ENCODE measurements around the gene GFY.

Gene GFY

DNA sequence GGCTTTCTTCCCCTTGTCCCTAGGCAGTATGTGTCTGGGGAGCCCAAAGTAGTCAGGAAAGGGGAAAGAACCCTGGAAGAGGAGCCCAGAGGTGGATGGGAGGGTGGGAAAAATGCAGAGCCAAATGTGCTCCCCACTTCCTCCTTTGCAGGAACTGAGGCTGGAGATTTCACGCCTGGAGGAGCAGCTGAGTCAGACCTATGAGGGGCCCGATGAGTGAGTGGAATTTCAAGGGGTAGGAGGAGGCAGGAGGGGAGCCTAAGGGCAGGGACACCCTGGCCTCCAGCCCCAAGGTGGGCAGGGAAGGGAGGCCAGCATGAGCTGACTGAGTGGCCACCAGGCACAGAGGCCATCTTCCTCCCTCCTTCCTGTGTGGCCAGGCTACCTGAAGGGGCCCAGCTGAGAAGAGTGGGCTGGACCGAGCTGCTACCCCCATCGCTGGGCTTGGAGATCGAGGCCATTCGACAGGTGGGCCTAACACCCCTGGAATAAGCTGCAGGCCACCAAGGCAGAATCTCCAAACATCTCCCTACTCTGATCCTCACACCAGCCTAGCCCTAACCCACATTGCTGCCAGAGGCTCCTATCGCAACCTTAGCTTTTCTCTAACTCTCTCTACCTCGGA lies 16.3 kb upstream of the GFY start:
- DNase-seq (ENCODE audit: low read depth): no peak

DNA sequence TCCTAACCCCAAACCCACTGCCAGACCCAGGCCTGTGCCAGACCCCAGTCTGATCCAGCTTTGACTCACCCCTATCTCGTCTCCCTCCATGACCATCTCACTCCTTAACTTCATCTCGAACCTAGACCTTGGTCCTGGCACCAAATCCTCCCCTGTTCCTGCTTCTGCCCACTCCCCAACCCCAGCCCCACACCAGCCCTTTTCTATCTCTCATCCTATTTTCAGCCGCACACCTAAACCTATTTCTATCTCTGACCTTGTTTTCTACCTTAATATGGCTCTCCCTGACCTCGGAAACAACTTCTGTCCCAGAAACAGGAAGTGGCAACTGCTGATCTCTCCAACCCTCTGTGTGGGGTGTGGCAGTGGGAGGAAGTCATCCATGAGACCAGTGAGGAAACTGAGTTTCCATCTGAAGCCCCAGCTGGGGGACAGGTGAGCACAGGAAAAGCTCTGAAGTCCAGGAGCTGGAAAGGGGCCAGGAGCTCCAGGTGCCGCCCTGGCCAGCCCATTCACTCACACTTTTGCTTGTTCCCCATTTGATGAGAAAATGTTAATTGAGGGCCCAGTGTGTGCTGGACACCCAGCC lies 15.7 kb upstream of the GFY start:
- no peak for DNase-seq (ENCODE audit: low read depth)

DNA sequence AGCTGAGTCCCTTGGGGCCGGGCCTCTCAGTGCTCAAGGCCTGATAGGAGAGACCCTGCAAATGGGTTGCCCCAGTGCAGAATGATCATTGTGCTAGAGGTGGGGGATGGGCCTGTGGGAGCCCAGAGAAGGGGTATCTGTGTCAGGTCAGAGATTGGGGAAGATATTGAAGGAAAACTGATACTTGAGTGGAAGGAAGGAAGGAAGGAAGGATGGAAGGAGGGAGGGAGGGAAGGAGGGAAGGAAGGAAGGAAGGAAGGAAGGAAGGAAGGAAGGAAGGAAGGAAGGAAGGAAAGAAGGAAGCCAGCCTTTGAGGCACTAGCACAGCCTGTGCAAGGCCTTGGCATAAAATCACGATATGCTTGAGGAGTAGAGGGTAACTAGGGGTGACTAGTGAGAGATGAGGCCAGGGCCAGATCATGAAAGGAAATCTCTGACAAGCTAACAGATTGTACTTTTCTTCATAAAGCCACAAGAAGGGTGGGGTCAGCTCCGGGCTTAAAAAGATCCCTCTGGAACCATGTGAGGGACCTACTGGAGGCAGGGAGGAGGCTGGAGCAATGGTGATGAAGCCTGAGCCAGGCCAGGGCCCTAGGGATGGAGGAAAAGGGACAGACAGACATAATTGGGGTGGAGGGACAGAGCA lies 13.4 kb upstream of the GFY start:
- no peak for DNase-seq (ENCODE audit: low read depth)

DNA sequence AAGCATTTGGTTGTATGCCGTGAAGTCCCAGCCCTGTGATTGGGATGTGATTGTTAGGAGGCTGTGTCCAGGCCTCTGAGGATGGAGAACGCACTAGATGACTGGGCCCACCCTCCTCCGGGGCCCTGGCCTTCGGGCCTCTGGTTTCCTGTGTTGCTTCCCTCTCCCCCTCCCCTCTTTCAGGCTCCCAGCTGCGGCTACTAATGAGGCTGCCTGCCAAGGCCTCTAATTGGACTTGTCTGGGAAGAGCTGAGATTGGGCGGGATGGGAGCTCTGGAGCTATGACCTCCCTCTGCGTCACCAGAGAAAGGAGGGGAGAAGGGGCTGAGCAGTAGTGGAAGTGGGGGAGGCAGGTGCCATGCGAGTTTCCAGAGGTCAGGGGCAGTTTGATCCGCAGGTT lies 11.8 kb upstream of the GFY start:
- no peak for DNase-seq (ENCODE audit: low read depth)

DNA sequence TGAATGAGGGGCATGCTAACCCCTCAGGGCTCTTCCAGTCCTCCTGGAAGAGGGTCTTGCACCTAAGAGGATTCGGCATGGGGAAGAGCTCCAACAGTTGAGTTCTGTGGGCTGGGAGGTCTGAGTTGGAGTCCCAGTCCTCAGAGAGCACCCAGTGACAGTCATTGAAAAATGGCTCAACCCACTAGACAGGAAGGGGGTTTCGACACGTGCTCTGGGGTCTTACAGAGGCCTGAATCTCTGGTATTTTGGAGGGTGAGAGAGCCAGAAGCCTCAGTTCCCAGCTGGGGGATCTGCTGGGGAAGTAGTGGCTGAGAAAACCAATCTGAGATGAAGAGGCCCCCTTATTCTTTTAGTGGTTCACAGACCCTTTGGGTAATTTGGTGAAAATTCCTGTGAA lies 10.9 kb upstream of the GFY start:
- no peak for DNase-seq (ENCODE audit: low read depth)

DNA sequence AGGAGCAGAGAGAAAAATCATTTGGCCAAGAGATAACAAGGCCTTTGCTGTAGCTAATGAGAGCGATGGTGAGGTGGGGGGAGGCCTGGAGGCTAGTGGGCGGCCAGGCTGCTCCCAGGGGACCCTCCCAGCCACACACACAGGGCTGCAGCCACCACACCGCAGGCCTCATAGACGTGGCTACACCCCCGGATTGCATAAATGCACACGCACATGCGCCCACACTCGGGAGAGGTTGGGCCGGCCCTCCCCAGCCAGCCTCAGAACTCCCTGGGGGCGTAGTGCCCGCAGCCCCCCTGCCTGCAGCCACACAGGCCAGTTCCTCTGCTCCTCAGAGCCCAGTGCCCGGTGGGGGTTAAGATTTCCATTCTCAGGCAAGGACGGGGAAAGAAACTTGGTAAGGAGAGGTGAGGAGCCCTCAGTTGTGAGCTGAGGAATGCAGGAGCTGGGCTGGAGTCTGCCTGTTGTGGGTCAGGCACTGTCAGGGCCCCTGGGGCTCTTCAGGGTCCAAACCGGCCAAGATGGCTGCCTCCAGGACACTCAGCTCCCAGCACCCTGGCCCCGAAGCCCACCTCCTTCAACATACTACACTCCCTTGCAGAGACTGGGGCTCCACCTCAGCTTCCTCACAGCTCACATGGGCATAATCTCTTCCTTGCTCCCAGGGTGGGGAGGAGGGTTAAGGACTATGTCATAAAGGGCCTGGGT lies 9.9 kb upstream of the GFY start:
- no peak for DNase-seq (ENCODE audit: low read depth)

DNA sequence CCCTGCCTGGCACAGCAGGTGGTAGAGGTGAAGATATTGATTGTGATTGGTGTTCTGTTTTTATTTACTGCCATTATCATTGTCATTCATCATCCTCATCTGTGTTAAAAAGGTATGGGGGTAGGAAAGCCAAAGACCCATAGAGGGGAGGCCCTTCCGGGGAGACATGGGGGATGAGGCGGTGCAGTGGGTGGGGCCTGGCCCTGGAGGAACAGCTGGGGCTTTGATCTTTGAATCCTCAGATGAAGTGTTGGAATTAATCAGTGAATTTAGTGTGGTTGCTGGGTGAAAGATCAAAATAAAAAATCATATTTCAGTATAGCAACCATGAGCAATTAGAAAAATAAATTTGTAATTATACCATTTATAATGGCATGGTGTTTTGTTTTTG lies 9.4 kb upstream of the GFY start:
- no peak for DNase-seq (ENCODE audit: low read depth)

DNA sequence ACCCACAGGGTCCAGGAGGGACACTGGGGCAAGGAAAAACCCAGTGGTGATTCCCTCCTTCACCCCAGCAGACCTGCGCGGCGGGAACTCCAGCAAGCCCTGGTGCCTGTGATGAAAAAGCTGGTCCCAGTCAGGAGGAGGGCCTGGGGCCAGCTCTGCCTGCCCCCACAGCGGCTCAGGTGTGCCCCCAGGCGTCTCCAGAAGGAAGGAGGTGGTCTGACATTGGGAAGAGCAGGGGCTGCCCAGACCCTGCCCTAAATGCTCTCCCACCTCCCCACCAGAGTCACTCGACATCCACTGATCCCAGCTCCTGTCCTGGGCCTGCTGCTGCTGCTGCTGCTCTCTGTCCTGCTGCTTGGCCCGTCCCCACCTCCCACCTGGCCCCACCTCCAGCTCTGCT lies 8.1 kb upstream of the GFY start:
- DNase-seq (ENCODE audit: low read depth): no peak

DNA sequence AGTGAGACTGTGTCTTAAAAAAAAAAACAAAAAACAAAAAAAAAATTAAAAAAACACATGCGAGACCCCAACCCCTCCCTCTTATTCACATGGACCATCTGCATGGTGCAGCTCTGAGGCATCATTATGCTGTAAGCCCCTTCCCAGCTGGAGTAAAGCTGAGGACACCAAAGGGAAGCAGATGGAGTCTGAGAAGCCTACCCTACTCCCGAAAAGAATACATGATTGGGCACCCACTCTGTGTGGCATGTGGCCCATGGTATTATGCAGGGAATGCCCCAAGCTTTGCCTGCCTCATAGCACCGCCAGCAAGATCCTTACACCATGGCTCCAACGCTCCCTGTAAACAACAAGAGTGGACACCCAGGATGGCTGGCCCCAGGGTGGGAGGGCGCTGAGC lies 6.7 kb upstream of the GFY start:
- no peak for DNase-seq (ENCODE audit: low read depth)

DNA sequence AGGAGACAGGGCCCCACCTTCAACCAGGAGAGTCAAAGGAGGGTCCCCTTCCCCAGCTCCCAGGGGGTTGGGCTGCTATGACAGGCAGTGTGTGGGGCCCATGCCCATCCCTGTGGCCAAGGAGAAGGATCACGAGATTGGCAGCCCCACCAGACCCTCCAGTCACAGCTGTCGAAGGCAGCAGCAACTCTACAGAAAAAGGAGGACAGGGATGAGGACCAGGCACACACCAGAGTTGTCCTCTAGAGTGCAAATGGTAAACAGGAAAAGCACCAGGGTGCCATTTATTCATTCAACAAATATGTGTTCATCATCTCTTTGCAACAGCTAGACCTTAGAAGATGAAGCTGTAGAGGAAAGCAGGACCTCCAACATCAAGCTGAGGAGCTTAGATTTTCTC lies 6.0 kb upstream of the GFY start:
- no peak for DNase-seq (ENCODE audit: low read depth)

DNA sequence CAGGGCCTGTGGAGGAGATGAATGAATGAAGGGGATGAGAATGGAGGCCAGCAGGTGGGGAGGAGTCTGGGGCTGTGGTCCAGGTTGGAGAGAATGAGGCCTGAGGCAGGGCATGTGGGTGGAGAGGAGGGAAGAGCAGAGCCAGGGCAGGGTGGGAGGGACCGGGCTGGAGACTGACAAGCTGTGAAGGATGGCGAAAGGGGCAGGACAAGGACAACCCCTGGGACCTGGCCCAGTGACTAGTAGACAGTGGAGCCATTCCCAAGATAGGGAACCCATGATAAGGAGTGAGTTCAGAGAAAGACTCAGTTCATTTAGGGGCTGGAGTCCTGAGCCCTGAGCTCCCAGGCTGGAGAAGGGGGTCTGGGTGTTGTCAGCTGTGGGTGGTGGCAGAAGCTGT lies 5.0 kb upstream of the GFY start:
- no peak for DNase-seq (ENCODE audit: low read depth)

DNA sequence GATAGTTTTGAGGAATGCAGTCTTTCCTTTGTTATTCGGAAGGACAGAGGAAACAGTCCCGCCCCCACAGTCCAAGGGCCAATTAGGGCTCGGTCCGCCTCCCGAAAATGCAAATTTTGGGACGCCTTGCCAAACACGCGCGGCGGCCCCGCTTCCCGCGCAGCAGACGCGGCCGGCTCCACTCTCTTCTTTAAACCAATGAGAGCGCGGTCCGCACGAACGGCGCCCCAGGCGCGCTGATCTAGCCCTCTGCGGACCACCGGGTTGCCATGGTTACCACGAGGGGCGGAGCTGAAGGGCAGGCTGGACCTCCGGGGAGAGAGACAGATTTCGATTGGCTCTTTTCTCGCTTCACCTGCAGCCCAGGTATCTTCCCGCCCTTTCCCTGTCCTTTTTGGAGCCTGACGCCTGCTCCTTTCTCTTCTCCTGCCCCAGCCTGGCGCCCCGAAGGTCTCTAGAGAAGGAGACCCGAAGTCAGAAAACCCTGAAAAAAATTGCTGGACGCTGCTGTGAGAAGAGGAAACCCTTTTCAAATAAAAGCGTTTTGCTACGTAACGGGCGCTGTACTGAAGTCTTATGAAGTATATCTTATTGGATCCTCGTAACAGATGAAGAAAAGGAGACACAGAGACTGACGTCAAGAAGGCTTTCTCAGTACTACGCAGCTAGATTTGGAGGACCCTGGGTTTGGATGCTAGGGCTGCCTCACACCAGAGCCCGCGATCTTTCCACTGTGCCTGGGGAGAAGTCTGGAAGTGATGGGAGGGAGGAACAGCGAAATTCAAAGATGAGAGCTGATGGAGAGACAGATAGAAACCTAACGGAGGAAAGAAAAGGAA lies 3.9 kb upstream of the GFY start:
- no peak for DNase-seq (ENCODE audit: low read depth)

DNA sequence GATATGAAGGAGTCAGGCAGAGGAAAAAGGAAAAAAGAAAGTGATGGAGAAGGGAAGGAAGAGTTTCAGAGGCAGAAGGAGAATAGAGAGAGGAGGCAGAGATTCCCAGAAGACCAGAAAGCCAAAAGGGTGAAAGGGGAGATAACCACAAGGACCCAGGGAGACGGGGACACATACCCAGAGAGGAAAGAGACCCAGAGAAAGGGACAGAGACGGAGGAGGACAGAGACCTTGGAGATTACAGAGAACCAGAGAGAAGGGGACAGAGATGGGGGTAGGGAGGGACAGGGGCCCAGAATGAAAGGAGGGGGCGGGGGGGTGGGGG lies 3.3 kb upstream of the GFY start:
- no peak for DNase-seq (ENCODE audit: low read depth)

DNA sequence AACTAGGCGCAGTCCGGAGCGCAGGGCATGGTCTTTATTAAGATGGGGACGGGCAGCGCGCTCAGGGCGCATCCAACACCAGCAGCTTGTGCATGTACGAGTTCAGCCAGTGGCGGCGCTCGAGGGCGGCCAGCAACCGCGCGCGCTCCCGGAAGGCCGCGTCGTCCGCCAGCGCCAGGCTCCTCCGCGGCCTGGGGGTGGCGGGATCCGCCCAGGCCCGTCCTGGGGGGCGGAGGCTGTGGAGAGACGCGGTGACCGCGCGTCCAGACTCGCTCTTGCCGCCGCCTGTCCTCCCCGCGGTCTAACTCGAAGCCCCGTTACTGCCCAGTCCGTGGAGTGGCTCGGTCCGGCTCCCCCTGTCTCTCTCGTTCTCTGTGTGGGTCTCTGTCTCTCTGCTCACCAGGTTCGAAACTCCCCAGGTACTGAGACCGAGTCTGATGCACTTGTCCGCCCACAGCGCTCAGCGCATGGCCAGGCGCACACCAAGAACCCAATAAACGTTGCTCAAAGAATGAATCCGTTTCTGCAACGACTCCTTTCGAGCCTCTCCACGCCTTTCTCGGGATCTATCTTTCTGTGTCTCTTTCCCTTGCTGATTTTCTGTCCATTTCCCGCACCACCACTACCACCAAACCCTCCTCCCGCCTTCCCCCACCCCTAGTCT lies 2.6 kb upstream of the GFY start:
- DNase-seq (ENCODE audit: low read depth): no peak

DNA sequence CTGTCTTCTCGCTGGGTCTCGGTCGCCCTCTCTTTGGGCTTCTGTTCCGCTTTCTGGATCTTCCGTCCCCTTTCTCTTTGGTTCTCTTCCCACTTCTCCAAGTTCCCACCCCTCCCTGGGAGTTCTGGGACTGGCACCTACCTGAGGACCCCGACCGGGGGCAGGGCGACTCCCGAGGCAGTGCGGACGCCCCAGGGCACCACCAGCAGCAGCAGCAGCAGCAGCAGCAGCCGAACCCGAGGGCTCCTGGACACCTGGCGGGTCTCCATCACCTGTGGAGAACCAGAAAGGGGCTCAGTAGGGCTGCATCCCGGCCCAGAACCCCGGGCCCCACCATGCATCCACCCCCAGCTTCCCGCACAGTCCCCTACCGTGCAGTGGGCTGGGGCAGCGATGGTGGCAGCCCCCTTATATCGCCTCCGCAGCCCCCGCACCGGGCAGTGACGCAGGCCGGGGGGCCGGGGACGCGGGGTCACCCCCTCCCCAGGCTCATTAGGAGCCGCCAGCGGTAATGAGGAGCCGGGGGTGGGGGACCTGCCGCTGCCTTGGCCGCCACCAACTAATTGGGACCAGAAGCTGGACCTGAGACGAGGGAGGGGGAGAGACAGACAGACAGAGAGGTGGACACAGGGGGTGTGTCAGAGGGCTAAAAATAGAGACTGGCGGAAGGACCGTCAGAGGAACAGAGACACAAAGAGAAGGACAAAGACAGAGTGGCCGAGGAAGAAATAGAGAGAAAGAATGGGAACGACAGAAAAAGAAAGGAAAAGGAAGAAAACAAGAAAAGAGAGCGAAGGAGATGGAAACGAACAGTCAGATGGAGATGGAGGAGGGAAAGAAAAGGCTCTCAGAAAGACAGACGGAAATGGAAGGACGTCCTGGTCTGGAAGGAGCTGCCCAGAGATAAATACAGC lies 1.9 kb upstream of the GFY start, which contains the start of gene PTH2:
Gene PTH2 (minus strand): TSS at position 371 of the 914 bp plus-strand sequence. CDS start 102 bp downstream, at position 269.
- no peak for DNase-seq (ENCODE audit: low read depth)

DNA sequence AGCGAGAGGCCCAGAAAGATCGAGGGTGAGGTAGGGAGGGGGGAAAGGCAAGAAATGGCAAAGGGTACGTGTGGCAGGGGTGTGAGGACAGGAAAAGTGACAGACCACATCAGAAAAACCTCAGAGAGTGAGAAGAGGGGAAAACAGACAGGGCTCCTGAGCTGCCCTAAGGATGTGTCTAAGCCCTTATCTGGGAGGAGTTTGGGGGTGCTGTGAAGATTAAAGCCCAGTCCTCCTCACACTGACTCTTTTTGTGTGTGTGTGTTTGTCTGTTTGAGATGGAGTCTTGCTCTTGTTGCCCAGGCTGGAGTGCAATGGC lies 1.2 kb upstream of the GFY start:
- DNase-seq (ENCODE audit: low read depth): no peak

DNA sequence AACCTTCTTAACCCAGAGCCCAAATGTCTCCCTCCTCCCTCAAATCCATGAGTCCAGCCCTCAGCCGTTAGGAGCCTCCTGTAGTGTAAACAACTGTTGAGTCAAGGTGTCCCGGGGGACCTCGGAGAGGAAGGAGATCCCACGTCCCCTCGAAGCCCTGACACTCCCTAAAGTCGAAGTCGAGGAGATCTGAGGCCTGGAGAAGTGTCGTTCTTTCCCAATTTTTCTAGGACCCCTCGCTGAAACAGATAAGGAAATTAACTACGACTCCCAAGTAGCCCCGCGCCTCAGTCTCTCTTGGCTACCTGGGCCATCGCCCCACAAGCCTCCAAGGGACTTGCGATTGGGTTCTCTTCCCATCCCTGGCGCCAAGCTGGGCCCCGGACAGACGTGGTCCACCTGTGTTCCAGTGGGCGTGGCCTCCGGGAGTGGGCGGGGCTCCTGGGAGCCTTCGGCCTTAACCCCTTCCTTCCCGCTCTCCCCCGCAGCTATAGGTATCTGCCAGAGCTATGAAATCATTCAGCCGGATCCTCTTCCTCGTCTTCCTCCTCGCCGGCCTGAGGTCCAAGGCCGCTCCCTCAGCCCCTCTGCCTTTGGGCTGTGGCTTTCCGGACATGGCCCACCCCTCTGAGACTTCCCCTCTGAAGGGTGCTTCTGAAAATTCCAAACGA lies 869 bp downstream of the GFY start:
- DNase-seq (ENCODE audit: low read depth): no peak

DNA sequence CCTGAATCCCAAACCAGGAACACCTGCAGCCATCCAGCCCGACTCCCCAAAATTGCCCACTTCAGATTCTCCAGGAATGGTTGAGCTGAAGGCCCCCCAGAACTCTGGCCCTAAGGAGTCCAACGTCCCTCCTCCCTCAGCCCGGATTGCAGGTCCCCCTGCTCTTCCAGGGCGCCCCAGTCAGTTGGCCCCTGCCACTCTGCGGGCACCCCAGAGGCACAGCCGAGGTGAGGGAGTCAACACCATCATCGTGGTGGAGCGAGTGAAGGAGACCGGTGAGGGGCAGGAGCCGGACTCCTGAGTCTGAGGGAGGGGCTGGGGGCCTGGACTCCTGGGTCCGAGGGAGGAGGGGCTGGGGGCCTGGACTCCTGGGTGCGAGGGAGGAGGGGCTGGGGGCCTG lies 2.2 kb downstream of the GFY start:
- no peak for DNase-seq (ENCODE audit: low read depth)

DNA sequence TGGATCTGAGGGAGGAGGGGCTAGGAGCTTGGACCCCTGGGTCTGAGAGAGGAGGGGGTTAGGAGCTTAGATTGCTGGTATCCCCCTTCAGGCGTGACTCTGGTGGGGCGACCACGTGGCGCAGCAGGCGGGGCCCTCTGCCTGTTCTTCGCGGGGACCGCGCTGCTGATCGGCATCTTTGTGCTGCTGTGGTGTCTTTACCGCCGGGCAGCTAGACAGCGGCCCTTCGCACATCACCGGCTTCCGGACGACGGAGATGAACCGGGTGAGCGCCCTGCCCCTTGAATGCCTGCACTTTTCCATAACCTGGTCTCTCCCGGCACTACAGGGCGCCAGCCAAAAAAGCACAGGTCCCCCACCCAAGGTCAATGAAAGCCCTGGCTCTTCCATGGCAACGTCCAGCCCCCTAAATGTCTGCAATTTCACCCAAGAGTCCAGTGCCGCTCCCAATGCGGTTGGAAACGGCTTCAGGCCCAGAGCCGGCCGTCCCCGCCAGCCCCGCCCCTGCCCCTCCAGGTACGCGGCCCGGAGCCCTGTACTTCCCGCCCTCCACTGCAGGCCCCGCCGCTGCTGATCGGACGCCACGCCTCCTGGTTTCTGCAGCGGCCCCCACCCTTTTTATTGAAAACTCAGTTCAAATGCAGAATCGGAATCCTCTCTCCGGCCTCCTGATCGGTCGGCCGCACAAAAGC lies 2.8 kb downstream of the GFY start:
- DNase-seq (ENCODE audit: low read depth): no peak
